Measurements from ENCODE around the gene ALDH4A1.

The ALDH4A1 gene

GRCh38 chr1:18945401-18945849 lies 43.1 kb upstream of the ALDH4A1 start:
- H3K36me3 ChIP-seq (ENCODE audit: control insufficient read depth in 1 of 2, insufficient read depth in 2 of 2, low read length in 2 of 2) = peaks cover 0 to 7% of the 10 kb centered on the region in 2 donors
- H3K9me3 ChIP-seq (ENCODE audit: control insufficient read depth in 1 of 2, low read length in 2 of 2) = no peaks in the 10 kb centered on the region
- H3K27ac ChIP-seq (ENCODE audit: low read length) = no peak overlapping the region
- H3K4me1 ChIP-seq (ENCODE audit: control insufficient read depth in 1 of 2, insufficient read depth in 2 of 2, low read length in 2 of 2) = peaks cover 38 to 83% of the 10 kb centered on the region in 2 donors
- H3K27me3 ChIP-seq (ENCODE audit: low read depth, low read length) = no peaks in the 10 kb centered on the region
- no peak overlapping the region for H3K4me3 ChIP-seq (ENCODE audit: low read depth in 1 of 2, low read length in 2 of 2)

GRCh38 chr1:18944810-18945209 lies 42.5 kb upstream of the ALDH4A1 start:
- peaks cover 0 to 7% of the 10 kb centered on the region in 2 donors for H3K36me3 ChIP-seq (ENCODE audit: control insufficient read depth in 1 of 2, insufficient read depth in 2 of 2, low read length in 2 of 2)
- no peaks in the 10 kb centered on the region for H3K9me3 ChIP-seq (ENCODE audit: control insufficient read depth in 1 of 2, low read length in 2 of 2)
- H3K27me3 ChIP-seq (ENCODE audit: low read depth, low read length) = no peaks in the 10 kb centered on the region
- H3K4me1 ChIP-seq (ENCODE audit: control insufficient read depth in 1 of 2, insufficient read depth in 2 of 2, low read length in 2 of 2) = peaks cover 32 to 84% of the 10 kb centered on the region in 2 donors
- no peak overlapping the region for H3K4me3 ChIP-seq (ENCODE audit: low read depth in 1 of 2, low read length in 2 of 2)
- peak overlapping the region; percentile 43 for H3K27ac ChIP-seq (ENCODE audit: low read length)

DNA sequence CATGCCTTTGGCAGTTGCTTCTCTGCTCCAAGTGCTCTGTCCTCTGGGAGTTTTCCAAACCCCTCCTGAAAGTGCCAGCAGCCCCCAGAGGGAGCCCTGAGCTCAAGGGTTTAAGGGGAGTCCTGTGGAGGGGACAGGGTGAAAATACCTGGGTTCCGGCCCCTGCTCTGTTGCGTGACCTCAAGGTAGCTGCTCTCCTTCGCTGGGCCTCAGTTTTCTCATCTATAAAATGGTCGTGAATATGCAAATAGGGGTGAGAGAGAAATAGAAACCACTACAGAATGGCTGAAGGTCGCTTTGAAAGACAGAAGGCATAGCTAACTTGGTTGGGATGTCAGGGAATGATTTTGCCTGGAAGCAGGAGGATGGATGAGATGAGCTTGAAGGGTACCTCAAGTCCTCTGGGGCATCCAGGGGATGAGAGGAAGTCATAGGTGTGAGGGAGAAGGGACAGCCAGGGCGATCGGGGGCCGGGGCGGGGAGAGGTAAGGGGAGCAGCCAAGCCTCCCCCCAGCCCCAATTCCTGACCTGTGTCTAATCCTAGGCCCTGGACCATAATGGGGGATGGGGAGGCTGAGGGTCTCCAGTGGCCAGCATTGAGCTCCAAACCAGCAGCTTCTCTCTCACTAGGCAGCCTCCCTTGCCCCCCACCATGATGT lies 41.7 kb upstream of the ALDH4A1 start:
- Histone ChIP-seq H3K9me3 (ENCODE audit: control insufficient read depth in 1 of 2, low read length in 2 of 2) (no peaks in the 10 kb centered on the region), H3K27me3 (ENCODE audit: low read depth, low read length) (no peaks in the 10 kb centered on the region), H3K4me3 (ENCODE audit: low read depth in 1 of 2, low read length in 2 of 2) (no peak overlapping the region), H3K36me3 (ENCODE audit: control insufficient read depth in 1 of 2, insufficient read depth in 2 of 2, low read length in 2 of 2) (peaks cover 0 to 7% of the 10 kb centered on the region in 2 donors), H3K27ac (ENCODE audit: low read length) (no peak overlapping the region), H3K4me1 (ENCODE audit: control insufficient read depth in 1 of 2, insufficient read depth in 2 of 2, low read length in 2 of 2) (peaks cover 24 to 82% of the 10 kb centered on the region in 2 donors)

- no peak overlapping the region for H3K4me3 ChIP-seq (ENCODE audit: low read depth in 1 of 2, low read length in 2 of 2)
- H3K9me3 ChIP-seq (ENCODE audit: control insufficient read depth in 1 of 2, low read length in 2 of 2) = no peaks in the 10 kb centered on the region
- no peaks in the 10 kb centered on the region for H3K27me3 ChIP-seq (ENCODE audit: low read depth, low read length)
- H3K27ac ChIP-seq (ENCODE audit: low read length) = no peak overlapping the region
- H3K36me3 ChIP-seq (ENCODE audit: control insufficient read depth in 1 of 2, insufficient read depth in 2 of 2, low read length in 2 of 2) = peaks cover 0 to 7% of the 10 kb centered on the region in 2 donors
- peaks cover 16 to 81% of the 10 kb centered on the region in 2 donors for H3K4me1 ChIP-seq (ENCODE audit: control insufficient read depth in 1 of 2, insufficient read depth in 2 of 2, low read length in 2 of 2)
These were observed 40.8 kb upstream of the ALDH4A1 start for GRCh38 chr1:18943162-18943561.

GRCh38 chr1:18942340-18942739 lies 40.0 kb upstream of the ALDH4A1 start:
- Histone ChIP-seq H3K4me3 (ENCODE audit: low read depth in 1 of 2, low read length in 2 of 2) (no peak overlapping the region), H3K4me1 (ENCODE audit: control insufficient read depth in 1 of 2, insufficient read depth in 2 of 2, low read length in 2 of 2) (peaks cover 14 to 76% of the 10 kb centered on the region in 2 donors), H3K27ac (ENCODE audit: low read length) (no peak overlapping the region), H3K9me3 (ENCODE audit: control insufficient read depth in 1 of 2, low read length in 2 of 2) (no peaks in the 10 kb centered on the region), H3K27me3 (ENCODE audit: low read depth, low read length) (no peaks in the 10 kb centered on the region), H3K36me3 (ENCODE audit: control insufficient read depth in 1 of 2, insufficient read depth in 2 of 2, low read length in 2 of 2) (peaks cover 0 to 7% of the 10 kb centered on the region in 2 donors)

- Histone ChIP-seq H3K27ac (ENCODE audit: low read length) (no peak overlapping the region), H3K4me1 (ENCODE audit: control insufficient read depth in 1 of 2, insufficient read depth in 2 of 2, low read length in 2 of 2) (peaks cover 9 to 75% of the 10 kb centered on the region in 2 donors), H3K9me3 (ENCODE audit: control insufficient read depth in 1 of 2, low read length in 2 of 2) (no peaks in the 10 kb centered on the region), H3K27me3 (ENCODE audit: low read depth, low read length) (no peaks in the 10 kb centered on the region), H3K36me3 (ENCODE audit: control insufficient read depth in 1 of 2, insufficient read depth in 2 of 2, low read length in 2 of 2) (peaks cover 0 to 7% of the 10 kb centered on the region in 2 donors), H3K4me3 (ENCODE audit: low read depth in 1 of 2, low read length in 2 of 2) (no peak overlapping the region)
These were observed 39.1 kb upstream of the ALDH4A1 start for GRCh38 chr1:18941221-18942141.

GRCh38 chr1:18940303-18941020 lies 38.1 kb upstream of the ALDH4A1 start:
- no peak overlapping the region for H3K4me3 ChIP-seq (ENCODE audit: low read depth in 1 of 2, low read length in 2 of 2)
- H3K36me3 ChIP-seq (ENCODE audit: control insufficient read depth in 1 of 2, insufficient read depth in 2 of 2, low read length in 2 of 2) = peaks cover 0 to 7% of the 10 kb centered on the region in 2 donors
- H3K4me1 ChIP-seq (ENCODE audit: control insufficient read depth in 1 of 2, insufficient read depth in 2 of 2, low read length in 2 of 2) = peaks cover 9 to 69% of the 10 kb centered on the region in 2 donors
- no peak overlapping the region for H3K27ac ChIP-seq (ENCODE audit: low read length)
- H3K9me3 ChIP-seq (ENCODE audit: control insufficient read depth in 1 of 2, low read length in 2 of 2) = no peaks in the 10 kb centered on the region
- H3K27me3 ChIP-seq (ENCODE audit: low read depth, low read length) = no peaks in the 10 kb centered on the region

DNA sequence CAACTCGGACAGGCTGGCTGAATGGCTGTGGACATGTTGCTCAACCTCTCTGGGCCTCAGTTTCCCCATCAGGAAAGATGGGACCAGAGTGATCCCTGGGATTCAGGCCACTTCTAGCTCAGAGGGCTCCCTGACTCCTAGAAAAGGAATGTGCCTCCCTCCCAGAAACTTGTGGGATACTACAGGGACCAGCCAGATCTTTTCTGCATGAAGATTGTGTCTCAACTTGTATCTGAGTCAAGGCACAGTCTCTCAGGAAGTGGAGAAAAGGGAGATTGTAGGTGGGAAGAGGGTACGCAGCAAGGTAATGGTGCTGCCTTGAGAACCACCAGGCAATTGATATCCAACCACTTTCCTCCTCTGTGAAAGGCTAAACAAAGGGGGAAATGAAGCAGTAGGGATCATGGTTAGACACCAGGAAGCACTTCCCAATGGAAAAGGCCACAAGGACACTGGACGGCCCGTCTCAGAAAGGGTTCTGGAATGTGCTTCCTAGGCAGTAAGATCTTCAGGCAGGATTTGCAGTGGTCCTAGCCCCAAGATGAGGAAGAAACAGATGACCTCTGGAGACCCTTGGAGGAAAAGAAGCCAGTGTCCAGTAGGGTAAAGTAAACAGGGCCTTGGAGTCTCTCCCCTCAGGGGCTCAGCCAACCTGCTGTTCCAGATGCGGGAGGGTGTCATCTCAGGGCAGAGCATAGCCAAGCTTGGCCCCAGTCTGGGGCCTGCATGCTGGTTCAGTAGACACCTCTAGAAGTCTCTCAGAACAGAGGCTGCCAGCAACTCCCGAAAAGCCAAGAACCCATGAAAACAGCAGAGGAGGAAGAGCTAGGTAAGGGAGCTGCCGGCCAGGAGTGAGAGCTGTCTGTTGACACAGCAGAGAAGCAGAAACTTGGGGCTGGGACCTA lies 37.3 kb upstream of the ALDH4A1 start:
- Histone ChIP-seq H3K27ac (ENCODE audit: low read length) (no peak overlapping the region), H3K4me1 (ENCODE audit: control insufficient read depth in 1 of 2, insufficient read depth in 2 of 2, low read length in 2 of 2) (peaks cover under 1 to 61% of the 10 kb centered on the region in 2 donors), H3K36me3 (ENCODE audit: control insufficient read depth in 1 of 2, insufficient read depth in 2 of 2, low read length in 2 of 2) (peaks cover 0 to 7% of the 10 kb centered on the region in 2 donors), H3K27me3 (ENCODE audit: low read depth, low read length) (no peaks in the 10 kb centered on the region), H3K9me3 (ENCODE audit: control insufficient read depth in 1 of 2, low read length in 2 of 2) (no peaks in the 10 kb centered on the region), H3K4me3 (ENCODE audit: low read depth in 1 of 2, low read length in 2 of 2) (no peak overlapping the region)

- no peaks in the 10 kb centered on the region for H3K27me3 ChIP-seq (ENCODE audit: low read depth, low read length)
- peaks cover 0 to 7% of the 10 kb centered on the region in 2 donors for H3K36me3 ChIP-seq (ENCODE audit: control insufficient read depth in 1 of 2, insufficient read depth in 2 of 2, low read length in 2 of 2)
- H3K4me3 ChIP-seq (ENCODE audit: low read depth in 1 of 2, low read length in 2 of 2) = no peak overlapping the region
- H3K27ac ChIP-seq (ENCODE audit: low read length) = no peak overlapping the region
- no peaks in the 10 kb centered on the region for H3K9me3 ChIP-seq (ENCODE audit: control insufficient read depth in 1 of 2, low read length in 2 of 2)
- peaks cover 0 to 52% of the 10 kb centered on the region in 2 donors for H3K4me1 ChIP-seq (ENCODE audit: control insufficient read depth in 1 of 2, insufficient read depth in 2 of 2, low read length in 2 of 2)
These were observed 36.3 kb upstream of the ALDH4A1 start for GRCh38 chr1:18938707-18939070.

DNA sequence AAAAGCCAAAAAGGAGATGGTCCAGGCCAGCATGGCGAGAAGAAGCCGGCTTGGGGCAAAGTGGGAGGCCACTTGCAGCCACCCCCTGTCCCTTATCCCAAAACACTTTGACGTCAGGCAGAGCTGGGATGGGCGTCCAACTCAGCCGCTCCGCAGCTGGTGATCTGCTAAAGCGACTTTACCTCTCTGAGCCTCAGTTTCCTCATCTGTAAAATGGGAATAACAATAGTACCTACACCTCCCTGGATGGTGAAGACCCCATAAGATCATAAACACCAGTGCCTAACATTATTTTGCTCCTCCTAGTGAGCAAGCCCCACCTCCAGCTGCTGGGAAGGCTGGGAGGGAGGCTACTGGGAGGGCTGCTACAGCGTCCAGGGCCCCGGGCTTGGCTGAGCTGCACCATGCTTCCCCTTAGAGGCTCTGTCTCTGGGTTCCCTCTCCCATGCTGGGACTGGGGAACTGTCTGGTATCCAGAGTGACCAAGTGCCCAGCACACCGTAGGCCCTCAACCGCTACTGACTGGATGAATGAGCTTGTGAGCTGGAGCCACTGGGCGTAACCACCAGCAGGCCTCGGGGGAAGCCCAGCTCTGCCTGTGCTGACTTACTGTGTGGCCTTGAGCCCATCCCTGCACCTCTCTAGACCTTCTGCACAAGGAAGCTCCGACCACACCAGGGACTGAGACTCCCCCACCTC lies 35.8 kb upstream of the ALDH4A1 start:
- H3K4me1 ChIP-seq (ENCODE audit: control insufficient read depth in 1 of 2, insufficient read depth in 2 of 2, low read length in 2 of 2) = peaks cover 0 to 52% of the 10 kb centered on the region in 2 donors
- no peaks in the 10 kb centered on the region for H3K9me3 ChIP-seq (ENCODE audit: control insufficient read depth in 1 of 2, low read length in 2 of 2)
- no peak overlapping the region for H3K27ac ChIP-seq (ENCODE audit: low read length)
- H3K4me3 ChIP-seq (ENCODE audit: low read depth in 1 of 2, low read length in 2 of 2) = no peak overlapping the region
- no peaks in the 10 kb centered on the region for H3K27me3 ChIP-seq (ENCODE audit: low read depth, low read length)
- H3K36me3 ChIP-seq (ENCODE audit: control insufficient read depth in 1 of 2, insufficient read depth in 2 of 2, low read length in 2 of 2) = peaks cover 0 to 7% of the 10 kb centered on the region in 2 donors
